Liver (tissue), 9 donors: ENCODE data around the gene NOVA2. TPM values are rescaled to one million over a fixed set of nuclear protein-coding genes. Genes with fewer than 3 reads are reported as not detected.

Experiments used
- DNase-seq: peaks from one replicate; pipeline ENCODE4 v3.0.0-alpha.2; 2017; ENCODE audit warnings: low spot score
- H3K27ac ChIP-seq, 2 donors: one replicate each; pipeline ENCODE4 v1.7.0; 2013; ENCODE audit warnings: inconsistent platforms in 2 of 2, low read length in 2 of 2, control low read depth in 1 of 2, low read depth in 1 of 2, mild to moderate bottlenecking in 1 of 2
- H3K27me3 ChIP-seq, 4 donors: one replicate each; pipeline versions ENCODE4 v1.6.1 to v1.7.0; 2013; ENCODE audit warnings: low read length in 3 of 4, inconsistent platforms in 1 of 4, mild to moderate bottlenecking in 1 of 4, moderate library complexity in 1 of 4; ENCODE audit not compliant: control insufficient read depth in 4 of 4, insufficient read depth in 4 of 4
- H3K36me3 ChIP-seq, 4 donors: one replicate each; pipeline versions ENCODE4 v1.6.1 to v1.7.0; 2013; ENCODE audit warnings: low read length in 3 of 4, mild to moderate bottlenecking in 3 of 4, low read depth in 1 of 4, moderate library complexity in 1 of 4; ENCODE audit not compliant: control insufficient read depth in 4 of 4, insufficient read depth in 3 of 4
- H3K4me1 ChIP-seq, 4 donors: one replicate each; pipeline versions ENCODE4 v1.6.1 to v1.7.0; 2013; ENCODE audit warnings: low read length in 3 of 4, mild to moderate bottlenecking in 3 of 4, moderate library complexity in 1 of 4; ENCODE audit not compliant: control insufficient read depth in 4 of 4, insufficient read depth in 4 of 4
- H3K4me3 ChIP-seq, 3 donors: one replicate each; pipeline versions ENCODE4 v1.6.1 to v1.7.0; 2013; ENCODE audit warnings: low read length in 3 of 3, control low read depth in 1 of 3, low read depth in 1 of 3, mild to moderate bottlenecking in 1 of 3
- H3K9ac ChIP-seq, 2 donors: one replicate each; pipeline ENCODE4 v1.7.0; 2013; ENCODE audit warnings: low read length in 2 of 2, mild to moderate bottlenecking in 2 of 2, moderate library complexity in 2 of 2, control low read depth in 1 of 2, low read depth in 1 of 2
- H3K9me3 ChIP-seq, 4 donors: one replicate each; pipeline versions ENCODE4 v1.6.1 to v1.7.0; 2013; ENCODE audit warnings: low read length in 3 of 4; ENCODE audit not compliant: control insufficient read depth in 4 of 4
- CTCF ChIP-seq: fragments of 150-350 bp; IDR thresholded peaks from 2 replicates; pipeline ENCODE4 v1.5.1; 2017; ENCODE audit warnings: improper control_type of control experiment, low read depth, low read length; ENCODE audit not compliant: missing input control
- EGR1 ChIP-seq, 2 donors: IDR thresholded peaks; 2 replicates each; pipeline ENCODE4 v1.6.1; 2016 to 2018; ENCODE audit warnings: antibody characterized with exemption in 2 of 2, low read depth in 2 of 2
- FOXA1 ChIP-seq: IDR thresholded peaks from 2 replicates; pipeline ENCODE4 v1.6.1; 2016; ENCODE audit warnings: antibody characterized with exemption
- FOXA2 ChIP-seq: IDR thresholded peaks from 2 replicates; pipeline ENCODE4 v1.6.1; 2016; ENCODE audit warnings: antibody characterized with exemption
- GABPA ChIP-seq, 2 donors: IDR thresholded peaks in 1 of 2; conservative IDR thresholded peaks in 1 of 2; 2 replicates each; pipeline ENCODE4 v1.6.1; 2016; ENCODE audit warnings: antibody characterized with exemption in 2 of 2, mild to moderate bottlenecking in 1 of 2, moderate library complexity in 1 of 2
- HNF4A ChIP-seq, 2 donors: conservative IDR thresholded peaks; 2 replicates each; pipeline ENCODE4 v1.6.1; 2016; ENCODE audit warnings: antibody characterized with exemption in 2 of 2, mild to moderate bottlenecking in 2 of 2
- HNF4G ChIP-seq: IDR thresholded peaks from 2 replicates; pipeline ENCODE4 v1.6.1; 2016; ENCODE audit warnings: antibody characterized with exemption
- JUND ChIP-seq, 2 donors: IDR thresholded peaks; 2 replicates each; pipeline ENCODE4 v1.6.1; 2016; ENCODE audit warnings: antibody characterized with exemption in 2 of 2
- MAX ChIP-seq: IDR thresholded peaks from 2 replicates; pipeline ENCODE4 v1.6.1; 2016; ENCODE audit warnings: antibody characterized with exemption
- NR2F2 ChIP-seq: IDR thresholded peaks from 2 replicates; pipeline ENCODE4 v1.6.1; 2016; ENCODE audit warnings: antibody characterized with exemption
- RAD21 ChIP-seq, 2 donors: IDR thresholded peaks; 2 replicates each; pipeline ENCODE4 v1.6.1; 2016; ENCODE audit warnings: antibody characterized with exemption in 2 of 2, mild to moderate bottlenecking in 2 of 2
- REST ChIP-seq: IDR thresholded peaks from 2 replicates; pipeline ENCODE4 v1.6.1; 2016; ENCODE audit warnings: antibody characterized with exemption, mild to moderate bottlenecking
- RXRA ChIP-seq, 2 donors: IDR thresholded peaks; 2 replicates each; pipeline ENCODE4 v1.6.1; 2017 to 2018; ENCODE audit warnings: antibody characterized with exemption in 2 of 2, mild to moderate bottlenecking in 1 of 2
- SP1 ChIP-seq: IDR thresholded peaks from 2 replicates; pipeline ENCODE4 v1.6.1; 2018; ENCODE audit warnings: antibody characterized with exemption, mild to moderate bottlenecking
- TAF1 ChIP-seq: conservative IDR thresholded peaks from 2 replicates; pipeline ENCODE4 v1.6.1; 2016; ENCODE audit warnings: antibody characterized with exemption, mild to moderate bottlenecking
- YY1 ChIP-seq: IDR thresholded peaks from 2 replicates; pipeline ENCODE4 v1.6.1; 2016; ENCODE audit warnings: antibody characterized with exemption, mild to moderate bottlenecking
- WGBS: extraction: QIAGEN DNeasy Blood & Tissue Kit; methylation state at CpG from one replicate; pipeline ENCODE4 v1.1.7; 2013; 5-methylcytosine and 5-hydroxymethylcytosine counted together
- polyA plus RNA-seq, 2 donors: library from polyadenylated mRNA; stranded (reverse) in 1 of 2; unstranded in 1 of 2; fragments of 200-250 nt in 1 of 2; fragments of >200 nt in 1 of 2; fragmentation: Nextera tagmentation in 1 of 2; extraction: Ambion mirVana in 1 of 2; gene quantifications; one replicate each; pipeline versions ENCODE4 v1.2.1 to v1.2.3, GENCODE V29; 2013 to 2015
- total RNA-seq, 2 donors: library from RNA; depleted of rRNA; stranded (reverse); fragments of >200 nt; gene quantifications; one replicate each; pipeline ENCODE4 v1.2.3, GENCODE V29; 2014
- TF ChIP-seq, protein P1 (sequence below): IDR thresholded peaks from 2 replicates; pipeline ENCODE4 v1.6.1; 2016; ENCODE audit warnings: antibody characterized with exemption
- TF ChIP-seq, protein P2 (sequence below): IDR thresholded peaks from 2 replicates; pipeline ENCODE4 v1.6.1; 2016; ENCODE audit warnings: antibody characterized with exemption
- donor health status: healthy.
- donor health status: healthy.
- donor health status: healthy.
- donor health status: healthy.
- donor health status: healthy.

Gene NOVA2
- total and polyA plus RNA-seq, 4 donors, result 0.31 to 1.6 (median 0.42) TPM

- Histone ChIP-seq H3K4me1 (no peaks in the 10 kb centered on the region), H3K9ac (no peak overlapping the region), H3K9me3 (no peaks in the 10 kb centered on the region), H3K4me3 (no peak overlapping the region), H3K36me3 (no peaks in the 10 kb centered on the region), H3K27ac (no peak overlapping the region), H3K27me3 (no peaks in the 10 kb centered on the region)
- WGBS, result 69% methylated on average over 9 of the region's 9 CpGs
- TF ChIP-seq TAF1, result no peak
- no peak for TF ChIP-seq HNF4A (conservative IDR thresholded peaks at IDR 0.05)
- TF ChIP-seq EGR1 (IDR thresholded peaks at IDR 0.05; ENCODE audit: low read depth in 2 of 2), result no peak
- TF ChIP-seq, protein P1, sequence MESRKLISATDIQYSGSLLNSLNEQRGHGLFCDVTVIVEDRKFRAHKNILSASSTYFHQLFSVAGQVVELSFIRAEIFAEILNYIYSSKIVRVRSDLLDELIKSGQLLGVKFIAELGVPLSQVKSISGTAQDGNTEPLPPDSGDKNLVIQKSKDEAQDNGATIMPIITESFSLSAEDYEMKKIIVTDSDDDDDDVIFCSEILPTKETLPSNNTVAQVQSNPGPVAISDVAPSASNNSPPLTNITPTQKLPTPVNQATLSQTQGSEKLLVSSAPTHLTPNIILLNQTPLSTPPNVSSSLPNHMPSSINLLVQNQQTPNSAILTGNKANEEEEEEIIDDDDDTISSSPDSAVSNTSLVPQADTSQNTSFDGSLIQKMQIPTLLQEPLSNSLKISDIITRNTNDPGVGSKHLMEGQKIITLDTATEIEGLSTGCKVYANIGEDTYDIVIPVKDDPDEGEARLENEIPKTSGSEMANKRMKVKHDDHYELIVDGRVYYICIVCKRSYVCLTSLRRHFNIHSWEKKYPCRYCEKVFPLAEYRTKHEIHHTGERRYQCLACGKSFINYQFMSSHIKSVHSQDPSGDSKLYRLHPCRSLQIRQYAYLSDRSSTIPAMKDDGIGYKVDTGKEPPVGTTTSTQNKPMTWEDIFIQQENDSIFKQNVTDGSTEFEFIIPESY, result no peak
- TF ChIP-seq FOXA1, result no peak
- no peak for TF ChIP-seq REST
- TF ChIP-seq HNF4G, result no peak
- no peak for TF ChIP-seq SP1
- TF ChIP-seq RXRA (IDR thresholded peaks at IDR 0.05), result no peak
- TF ChIP-seq NR2F2, result no peak
- no peak for TF ChIP-seq CTCF
- TF ChIP-seq YY1, result no peak
- TF ChIP-seq FOXA2, result no peak
- TF ChIP-seq JUND (IDR thresholded peaks at IDR 0.05), result no peak
- TF ChIP-seq, protein P2, sequence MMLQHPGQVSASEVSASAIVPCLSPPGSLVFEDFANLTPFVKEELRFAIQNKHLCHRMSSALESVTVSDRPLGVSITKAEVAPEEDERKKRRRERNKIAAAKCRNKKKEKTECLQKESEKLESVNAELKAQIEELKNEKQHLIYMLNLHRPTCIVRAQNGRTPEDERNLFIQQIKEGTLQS, result no peak
- TF ChIP-seq MAX, result no peak
- no peak for TF ChIP-seq GABPA (IDR thresholded peaks at IDR 0.05 in 1 of 2, conservative IDR thresholded peaks at IDR 0.05 in 1 of 2)
- no peak for TF ChIP-seq RAD21 (IDR thresholded peaks at IDR 0.05)
- no peak for DNase-seq
Measured at GRCh38 chr19:45922281-45922680, 51.4 kb downstream of the NOVA2 start.

DNA sequence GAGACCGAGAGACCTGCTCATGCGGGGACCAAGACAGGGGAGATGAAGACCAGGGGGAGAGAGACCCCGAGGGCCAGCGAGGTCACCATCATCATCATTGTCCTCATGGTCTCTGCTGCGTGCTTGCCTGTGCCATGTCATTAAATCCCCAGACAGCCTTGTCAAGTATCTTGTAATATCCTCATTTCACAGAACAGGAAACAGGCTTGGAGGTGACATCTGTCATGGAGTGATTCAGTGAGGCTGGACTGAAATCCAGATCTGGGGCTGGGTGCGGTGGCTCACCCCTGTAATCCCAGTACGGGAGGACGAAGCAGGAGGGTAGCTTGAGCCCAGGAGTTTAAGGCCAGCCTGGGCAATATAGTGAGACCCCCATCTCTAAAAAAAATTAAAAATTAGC, 53.2 kb downstream of the NOVA2 start:
- no peak for DNase-seq
- Histone ChIP-seq H3K9ac (no peak overlapping the region), H3K36me3 (no peaks in the 10 kb centered on the region), H3K27me3 (no peaks in the 10 kb centered on the region), H3K4me1 (no peaks in the 10 kb centered on the region), H3K9me3 (no peaks in the 10 kb centered on the region), H3K4me3 (no peak overlapping the region), H3K27ac (no peak overlapping the region)
- WGBS, result 67% methylated on average over 8 of the region's 8 CpGs
- TF ChIP-seq GABPA (IDR thresholded peaks at IDR 0.05 in 1 of 2, conservative IDR thresholded peaks at IDR 0.05 in 1 of 2) (no peak), MAX (no peak), TAF1 (no peak), HNF4G (no peak), JUND (IDR thresholded peaks at IDR 0.05) (no peak), CTCF (no peak), FOXA2 (no peak), HNF4A (conservative IDR thresholded peaks at IDR 0.05) (no peak), YY1 (no peak)
- TF ChIP-seq, protein P2, result no peak
- TF ChIP-seq, protein P1, result no peak
